GM12874 (cell line): ENCODE results near the gene DHRS9.

ENCODE experiments used
- CTCF ChIP-seq: IDR thresholded peaks from 2 replicates; pipeline ENCODE4 v1.5.1; 2011; ENCODE audit warnings: low read depth, mild to moderate bottlenecking, control low read depth, low read length, moderate library complexity; ENCODE audit not compliant: insufficient read depth

DHRS9 gene

DNA sequence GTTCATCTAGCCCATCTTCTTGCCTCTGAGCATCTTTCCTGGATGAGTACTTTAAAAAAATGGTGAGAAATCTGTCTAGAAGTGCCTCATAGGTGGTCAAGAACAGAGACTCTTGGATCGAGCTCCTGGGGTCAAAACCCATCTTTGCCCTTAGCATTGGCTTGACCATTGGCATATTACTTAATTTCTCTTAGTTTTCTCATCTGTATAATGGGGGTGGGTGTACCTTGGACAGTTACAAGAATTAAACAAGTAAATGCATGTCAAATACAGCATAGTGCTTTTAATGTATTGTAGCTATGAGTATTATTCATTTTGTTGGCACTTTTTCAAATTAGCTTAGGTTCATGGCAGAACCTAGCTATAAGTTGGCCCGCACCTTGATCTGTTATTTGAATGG lies 36.8 kb downstream of the DHRS9 start:
- TF ChIP-seq CTCF = no peak

- TF ChIP-seq CTCF = no peak
Observed at GRCh38 chr2:169106563-169107545, 37.5 kb downstream of the DHRS9 start.

GRCh38 chr2:169107645-169108044 lies 38.3 kb downstream of the DHRS9 start:
- no peak for TF ChIP-seq CTCF

GRCh38 chr2:169108099-169108884 lies 38.9 kb downstream of the DHRS9 start:
- TF ChIP-seq CTCF = no peak

GRCh38 chr2:169109502-169110409 lies 40.4 kb downstream of the DHRS9 start:
- TF ChIP-seq CTCF = peak; percentile 78

GRCh38 chr2:169110419-169110818 lies 41.1 kb downstream of the DHRS9 start:
- no peak for TF ChIP-seq CTCF

DNA sequence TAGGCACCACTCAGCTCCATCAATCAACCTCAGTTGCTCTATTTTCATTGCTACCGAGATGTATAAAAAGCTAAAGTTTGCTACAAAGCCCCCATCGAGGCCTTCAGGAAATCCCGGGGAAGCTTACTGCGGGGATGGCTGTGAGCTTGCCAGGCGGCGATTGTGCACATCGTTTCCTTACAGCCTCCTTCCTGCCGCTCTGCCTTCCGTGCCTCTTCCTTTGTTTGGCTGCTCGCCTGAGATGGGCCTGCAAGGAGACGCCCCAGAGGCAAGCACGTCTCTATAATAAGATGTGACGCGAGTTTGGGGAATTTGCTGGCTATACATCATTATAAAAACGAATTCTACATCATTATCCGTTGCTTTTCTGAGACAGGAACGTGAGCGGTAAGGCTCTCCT lies 41.6 kb downstream of the DHRS9 start:
- no peak for TF ChIP-seq CTCF
